Measurements from ENCODE around the gene LMBR1.

Gene LMBR1

GRCh38 chr7:156777364-156778069, 115.5 kb downstream of the LMBR1 start:
- Histone ChIP-seq H3K27ac (ENCODE audit: low read depth, low read length) (no peak overlapping the region), H3K79me2 (ENCODE audit: insufficient read depth, low read length) (no peaks in the 10 kb centered on the region), H3F3A (ENCODE audit: insufficient read depth) (peaks cover 4% of the 10 kb centered on the region; the same call in 1 of the 2 replicates), H3K36me3 (ENCODE audit: low read length) (no peaks in the 10 kb centered on the region), H3K9me2 (replicated peaks; ENCODE audit: insufficient read depth, low read length) (no peaks in the 10 kb centered on the region), H3K9me3 (ENCODE audit: insufficient read depth, low read length) (no peaks in the 10 kb centered on the region), H3K4me3 (ENCODE audit: insufficient read depth, low read length, poor library complexity, severe bottlenecking) (no peak overlapping the region), H3K9ac (ENCODE audit: low read length) (no peak overlapping the region), H2AFZ (ENCODE audit: low read depth, low read length, severe bottlenecking) (no peak overlapping the region), H3K27me3 (ENCODE audit: low read length) (no peaks in the 10 kb centered on the region), H3K4me2 (ENCODE audit: low read depth, low read length, poor library complexity, severe bottlenecking) (no peak overlapping the region), H4K20me1 (ENCODE audit: low read depth, low read length) (no peaks in the 10 kb centered on the region)
- no peak for TF ChIP-seq EZH2phosphoT487 (conservative IDR thresholded peaks at IDR 0.05; ENCODE audit: low read length)
- TF ChIP-seq CTCF (IDR thresholded peaks at IDR 0.05; ENCODE audit: insufficient read depth, low read length, poor library complexity, severe bottlenecking): no peak

DNA sequence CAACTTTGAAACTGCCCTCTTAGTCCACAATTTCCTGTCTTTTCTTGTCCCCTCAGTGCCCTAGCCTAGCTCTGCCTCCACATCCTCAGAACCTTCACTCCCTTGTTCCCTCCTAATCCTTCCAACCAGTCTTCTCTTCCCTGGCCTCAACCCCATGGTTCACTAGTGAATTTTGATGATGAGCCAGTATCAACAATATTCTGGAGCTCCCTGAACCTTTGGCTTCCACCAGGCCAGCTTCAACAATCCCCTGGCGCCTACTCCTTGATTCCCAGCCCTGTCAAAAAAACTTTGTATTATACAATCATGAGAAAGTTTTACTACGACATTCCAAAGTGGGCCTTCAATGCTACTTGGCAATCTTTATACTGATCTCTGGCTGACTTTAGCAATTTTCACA, 116.5 kb downstream of the LMBR1 start:
- Histone ChIP-seq H3K36me3 (ENCODE audit: low read length) (no peaks in the 10 kb centered on the region), H3F3A (ENCODE audit: insufficient read depth) (peaks cover 4% of the 10 kb centered on the region; the same call in 1 of the 2 replicates), H3K9ac (ENCODE audit: low read length) (no peak overlapping the region), H3K4me3 (ENCODE audit: insufficient read depth, low read length, poor library complexity, severe bottlenecking) (no peak overlapping the region), H3K27ac (ENCODE audit: low read depth, low read length) (no peak overlapping the region), H3K79me2 (ENCODE audit: insufficient read depth, low read length) (no peaks in the 10 kb centered on the region), H3K9me2 (replicated peaks; ENCODE audit: insufficient read depth, low read length) (no peaks in the 10 kb centered on the region), H3K27me3 (ENCODE audit: low read length) (no peaks in the 10 kb centered on the region), H4K20me1 (ENCODE audit: low read depth, low read length) (no peaks in the 10 kb centered on the region), H3K4me2 (ENCODE audit: low read depth, low read length, poor library complexity, severe bottlenecking) (no peak overlapping the region), H2AFZ (ENCODE audit: low read depth, low read length, severe bottlenecking) (no peak overlapping the region), H3K9me3 (ENCODE audit: insufficient read depth, low read length) (no peaks in the 10 kb centered on the region)
- TF ChIP-seq CTCF (IDR thresholded peaks at IDR 0.05; ENCODE audit: insufficient read depth, low read length, poor library complexity, severe bottlenecking) (no peak), EZH2phosphoT487 (conservative IDR thresholded peaks at IDR 0.05; ENCODE audit: low read length) (no peak)

GRCh38 chr7:156773966-156774365, 119.0 kb downstream of the LMBR1 start:
- Histone ChIP-seq H4K20me1 (ENCODE audit: low read depth, low read length) (no peaks in the 10 kb centered on the region), H3K27ac (ENCODE audit: low read depth, low read length) (no peak overlapping the region), H3K36me3 (ENCODE audit: low read length) (no peaks in the 10 kb centered on the region), H3K4me3 (ENCODE audit: insufficient read depth, low read length, poor library complexity, severe bottlenecking) (no peak overlapping the region), H3K4me2 (ENCODE audit: low read depth, low read length, poor library complexity, severe bottlenecking) (no peak overlapping the region), H3F3A (ENCODE audit: insufficient read depth) (no peaks in the 10 kb centered on the region), H3K9me2 (replicated peaks; ENCODE audit: insufficient read depth, low read length) (no peaks in the 10 kb centered on the region), H3K27me3 (ENCODE audit: low read length) (no peaks in the 10 kb centered on the region), H3K79me2 (ENCODE audit: insufficient read depth, low read length) (no peaks in the 10 kb centered on the region), H3K9ac (ENCODE audit: low read length) (no peak overlapping the region), H3K9me3 (ENCODE audit: insufficient read depth, low read length) (no peaks in the 10 kb centered on the region), H2AFZ (ENCODE audit: low read depth, low read length, severe bottlenecking) (no peak overlapping the region)
- TF ChIP-seq EZH2phosphoT487 (conservative IDR thresholded peaks at IDR 0.05; ENCODE audit: low read length) (no peak), CTCF (IDR thresholded peaks at IDR 0.05; ENCODE audit: insufficient read depth, low read length, poor library complexity, severe bottlenecking) (no peak)
